GM15510 (cell line): ENCODE data around the gene CPLANE2.

Experiments used
- POLR2A ChIP-seq: IDR thresholded peaks from 3 replicates; pipeline ENCODE4 v1.6.1; 2011; ENCODE audit warnings: borderline replicate concordance; ENCODE audit not compliant: insufficient read length; ENCODE audit errors: extremely low read depth

CPLANE2 gene

GRCh38 chr1:16242556-16243214 lies 5.7 kb upstream of the CPLANE2 start:
- no peak for TF ChIP-seq POLR2A

DNA sequence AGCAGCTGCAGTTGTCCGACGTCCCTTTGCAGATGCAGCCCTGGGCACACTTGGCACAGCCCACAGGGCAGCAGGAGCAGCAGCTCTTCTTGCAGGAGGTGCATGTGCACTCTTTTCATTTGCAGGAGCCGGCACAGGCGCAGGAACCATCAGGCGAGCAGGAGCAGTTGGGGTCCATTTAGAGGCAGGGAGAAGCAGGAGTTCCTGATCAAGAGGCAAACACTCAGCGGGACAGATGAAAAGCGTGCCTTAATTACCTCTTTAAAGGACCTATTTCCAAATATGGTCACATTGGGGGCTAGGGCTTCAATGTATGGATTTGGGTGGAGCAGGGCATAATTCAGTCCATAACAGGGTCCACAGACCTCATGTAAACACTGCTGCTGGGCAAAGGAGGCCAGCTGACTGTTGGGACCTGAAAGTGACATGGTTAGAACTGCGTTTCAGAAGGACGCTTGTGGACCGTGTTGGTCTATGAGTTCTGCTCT lies 4.3 kb upstream of the CPLANE2 start:
- TF ChIP-seq POLR2A, result no peak

DNA sequence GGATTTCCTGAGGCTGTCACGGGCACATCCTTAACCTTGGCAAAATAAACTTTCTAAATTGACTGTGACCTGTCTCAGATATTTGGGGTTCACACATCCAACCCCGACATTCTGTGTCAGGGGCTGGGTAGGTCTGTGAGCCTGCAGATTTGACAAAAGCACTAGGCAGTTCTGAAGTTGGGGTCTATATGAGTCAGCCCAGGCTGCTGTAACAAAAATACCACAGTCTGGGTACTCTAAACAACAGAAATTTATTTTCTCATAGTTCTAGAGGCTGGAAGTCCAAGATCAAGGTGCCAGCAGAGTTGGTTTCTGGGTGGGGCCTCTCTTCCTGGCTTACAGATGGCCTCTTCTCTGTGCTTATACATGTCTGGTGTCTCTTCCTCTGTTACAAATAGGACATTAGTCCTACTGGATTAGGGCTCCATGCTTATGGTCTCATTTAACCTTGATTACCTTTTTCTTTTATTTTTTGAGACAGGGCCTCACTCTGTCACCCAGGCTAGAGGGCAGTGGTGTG lies 3.0 kb upstream of the CPLANE2 start:
- no peak for TF ChIP-seq POLR2A

GRCh38 chr1:16237343-16237830 lies 404 bp upstream of the CPLANE2 start:
- TF ChIP-seq POLR2A, result no peak

- no peak for TF ChIP-seq POLR2A
Measured at GRCh38 chr1:16235944-16236510, 956 bp downstream of the CPLANE2 start.

- no peak for TF ChIP-seq POLR2A
Measured at GRCh38 chr1:16235347-16235746, 1.6 kb downstream of the CPLANE2 start.

DNA sequence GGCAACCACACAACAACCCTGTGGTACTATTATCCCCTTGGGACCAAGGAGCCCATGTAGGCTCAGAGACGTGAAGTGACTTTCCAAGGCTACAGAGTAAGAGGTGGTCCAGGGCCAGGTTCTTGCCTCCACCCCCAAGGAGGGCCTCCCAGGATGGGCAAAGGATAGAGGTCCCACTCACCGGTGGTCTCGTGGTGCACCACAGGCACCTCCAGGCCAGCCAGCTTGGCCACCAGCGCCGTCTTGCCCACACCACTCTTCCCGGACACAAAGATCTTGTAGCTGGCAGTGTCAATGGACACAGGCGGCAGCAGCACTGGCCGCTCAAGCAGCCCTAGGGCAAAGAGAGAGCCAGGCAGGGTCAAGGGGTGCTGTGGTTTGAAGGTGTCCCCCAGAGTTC lies 3.6 kb downstream of the CPLANE2 start:
- TF ChIP-seq POLR2A, result no peak

DNA sequence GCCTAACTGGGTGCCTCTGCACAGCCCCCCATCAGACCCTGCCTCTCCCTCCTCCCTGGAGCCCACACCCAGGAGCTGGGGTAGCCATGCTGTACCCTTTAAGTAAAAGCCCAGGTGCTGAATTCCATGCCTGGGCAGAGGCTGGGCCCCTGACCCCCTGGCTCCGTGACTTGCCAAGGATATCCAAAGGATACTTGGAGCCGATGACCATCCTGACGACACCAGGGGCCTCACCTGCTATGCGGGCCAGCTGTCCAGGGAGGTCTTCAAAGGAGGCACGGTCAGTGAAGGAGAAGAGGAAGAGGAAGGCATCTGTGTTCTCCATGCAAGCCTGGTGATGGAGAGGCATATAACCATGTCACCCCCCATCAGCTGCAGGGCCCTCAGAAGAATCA lies 4.7 kb downstream of the CPLANE2 start:
- no peak for TF ChIP-seq POLR2A

GRCh38 chr1:16231331-16232315 lies 5.4 kb downstream of the CPLANE2 start:
- TF ChIP-seq POLR2A, result no peak

DNA sequence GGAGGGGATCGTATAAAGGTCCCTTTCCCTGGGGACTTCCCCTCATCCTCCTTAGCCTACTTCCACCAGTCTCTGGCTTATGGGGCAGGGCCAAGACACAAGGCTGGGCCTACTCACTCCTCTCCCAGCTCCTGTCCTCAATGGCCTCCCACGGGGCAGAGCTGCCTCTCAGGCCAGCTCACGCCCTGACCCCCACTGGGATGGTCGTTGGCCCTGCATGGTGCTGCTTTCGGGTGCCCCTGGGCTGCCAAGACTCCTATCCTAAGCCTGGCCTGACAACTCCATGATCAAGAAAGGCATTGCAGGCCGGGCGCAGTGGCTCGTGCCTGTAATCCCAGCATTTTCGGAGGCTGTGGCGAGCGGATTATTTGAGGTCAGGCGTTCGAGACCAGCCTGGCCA lies 6.2 kb downstream of the CPLANE2 start:
- TF ChIP-seq POLR2A, result no peak

DNA sequence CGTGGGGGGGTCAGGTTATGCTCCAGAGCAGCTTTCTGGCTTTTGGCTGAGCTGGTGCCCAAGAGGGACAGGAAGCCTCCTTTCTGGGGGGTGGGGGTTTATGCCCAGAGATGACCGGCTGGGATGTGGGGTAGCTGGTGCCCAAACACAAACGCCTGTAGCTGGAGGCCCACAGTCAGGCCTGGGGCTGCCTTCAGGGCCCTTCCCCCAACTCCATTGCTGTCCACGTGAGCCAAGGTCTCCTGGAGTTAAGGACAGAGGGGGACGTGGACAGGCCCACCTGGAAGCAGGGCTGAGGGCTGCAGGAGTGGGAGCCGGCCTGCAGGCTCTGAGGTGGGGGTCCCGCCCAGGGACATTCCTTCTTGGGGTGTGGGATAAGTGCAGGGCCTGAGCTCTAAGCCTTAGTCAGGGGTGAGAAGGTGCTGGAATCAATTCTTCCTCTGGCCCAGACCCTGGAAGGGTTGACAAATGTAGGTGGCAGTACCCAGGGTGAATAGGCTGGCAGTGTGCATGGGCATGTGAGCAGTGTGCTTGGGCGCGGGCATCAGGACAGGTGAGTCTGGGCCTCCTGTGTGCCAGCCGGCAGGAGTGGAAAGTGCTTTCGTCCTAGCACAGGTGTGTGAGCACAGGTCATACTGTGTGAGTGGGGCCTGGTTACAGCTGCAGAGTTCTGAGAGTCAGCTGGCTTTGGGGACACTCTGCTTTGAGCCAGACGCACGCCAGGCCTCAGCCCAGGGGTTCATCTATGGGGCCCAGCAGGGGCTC lies 6.8 kb downstream of the CPLANE2 start:
- no peak for TF ChIP-seq POLR2A

GRCh38 chr1:16226490-16227179 lies 10.3 kb downstream of the CPLANE2 start:
- TF ChIP-seq POLR2A, result no peak

- no peak for TF ChIP-seq POLR2A
Measured at GRCh38 chr1:16226129-16226489, 10.9 kb downstream of the CPLANE2 start.

DNA sequence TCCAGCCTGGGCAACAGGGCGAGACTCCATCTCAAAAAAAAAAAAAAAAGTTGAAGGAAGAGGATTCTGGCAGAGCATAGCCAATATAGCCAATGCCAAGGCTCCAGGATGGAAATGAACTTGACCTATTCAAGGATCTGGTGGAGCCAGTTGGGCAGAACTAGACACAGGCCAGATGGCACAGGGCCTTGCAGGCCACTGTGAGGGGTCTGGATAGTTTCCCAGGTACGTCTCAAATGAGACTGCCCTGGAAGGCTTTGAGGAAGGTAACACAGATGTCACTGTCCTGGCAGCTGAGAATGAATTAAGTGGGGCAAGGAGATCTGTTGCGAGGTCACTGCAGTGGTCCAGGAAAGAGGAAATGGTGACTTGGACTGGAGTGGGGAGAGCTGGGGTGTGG lies 12.5 kb downstream of the CPLANE2 start:
- TF ChIP-seq POLR2A, result no peak
